ENCODE results near the gene WDR11. TPM values are rescaled to one million over a fixed set of nuclear protein-coding genes. Genes with fewer than 3 reads are reported as not detected.

WDR11 gene
- total and polyA plus RNA-seq, 7 donors, result 4.0 to 10.3 (median 7.5) TPM

DNA sequence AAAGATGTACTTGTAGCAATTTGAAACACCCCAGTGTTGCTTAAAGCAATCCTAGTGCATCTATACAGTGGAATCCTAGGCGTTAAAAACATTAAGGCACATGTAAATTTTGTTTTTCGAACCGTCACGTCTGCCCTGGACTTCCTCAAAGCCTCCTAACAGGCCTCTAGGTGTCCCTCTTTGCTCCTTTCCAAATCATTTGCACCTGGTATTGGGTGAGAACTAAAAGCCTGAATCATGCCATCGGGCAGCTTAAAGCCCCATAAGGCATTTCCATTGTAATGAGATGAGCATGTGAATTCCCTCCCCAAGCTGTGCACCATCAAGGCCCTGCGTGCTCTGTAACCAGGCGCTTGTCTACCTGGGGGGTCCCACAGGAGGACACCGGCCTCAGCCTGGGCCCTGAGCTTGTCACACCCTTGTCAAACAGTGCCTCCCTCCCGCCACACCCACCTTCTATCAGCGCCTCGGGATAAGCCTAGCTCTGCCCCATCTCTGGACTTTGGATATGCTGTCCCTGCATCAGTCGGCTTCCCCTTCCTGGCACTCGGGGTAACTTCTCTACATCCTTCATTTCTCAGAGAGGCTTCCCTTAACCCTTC lies 89.2 kb downstream of the WDR11 start:
- no peak for DNase-seq
- Histone ChIP-seq H3K4me3 (no peak overlapping the region), H3K27ac (no peak overlapping the region), H3K27me3 (ENCODE audit: insufficient read depth in 3 of 3, low read length in 2 of 3) (peaks cover 0 to 5% (median 0%) of the 10 kb centered on the region in 3 donors), H3K36me3 (ENCODE audit: insufficient read depth in 1 of 2, low read depth in 1 of 2) (no peaks in the 10 kb centered on the region), H3K4me1 (no peaks in the 10 kb centered on the region), H3K9me3 (no peaks in the 10 kb centered on the region)
- TF ChIP-seq, protein P1, sequence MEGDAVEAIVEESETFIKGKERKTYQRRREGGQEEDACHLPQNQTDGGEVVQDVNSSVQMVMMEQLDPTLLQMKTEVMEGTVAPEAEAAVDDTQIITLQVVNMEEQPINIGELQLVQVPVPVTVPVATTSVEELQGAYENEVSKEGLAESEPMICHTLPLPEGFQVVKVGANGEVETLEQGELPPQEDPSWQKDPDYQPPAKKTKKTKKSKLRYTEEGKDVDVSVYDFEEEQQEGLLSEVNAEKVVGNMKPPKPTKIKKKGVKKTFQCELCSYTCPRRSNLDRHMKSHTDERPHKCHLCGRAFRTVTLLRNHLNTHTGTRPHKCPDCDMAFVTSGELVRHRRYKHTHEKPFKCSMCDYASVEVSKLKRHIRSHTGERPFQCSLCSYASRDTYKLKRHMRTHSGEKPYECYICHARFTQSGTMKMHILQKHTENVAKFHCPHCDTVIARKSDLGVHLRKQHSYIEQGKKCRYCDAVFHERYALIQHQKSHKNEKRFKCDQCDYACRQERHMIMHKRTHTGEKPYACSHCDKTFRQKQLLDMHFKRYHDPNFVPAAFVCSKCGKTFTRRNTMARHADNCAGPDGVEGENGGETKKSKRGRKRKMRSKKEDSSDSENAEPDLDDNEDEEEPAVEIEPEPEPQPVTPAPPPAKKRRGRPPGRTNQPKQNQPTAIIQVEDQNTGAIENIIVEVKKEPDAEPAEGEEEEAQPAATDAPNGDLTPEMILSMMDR (IDR thresholded peaks at IDR 0.05), result no peak
- intact Hi-C loops (cut with DNase I), result loop anchor here in 1 of 2 donors (5.0 to 10.0 kb wide), 3 partner anchors 667 to 964 kb away; no protein-coding TSS in a partner anchor
- no peak for ATAC-seq
- WGBS, 3 donors, result 45 to 52% (median 51%) methylated on average over 13 of the region's 13 CpGs

DNA sequence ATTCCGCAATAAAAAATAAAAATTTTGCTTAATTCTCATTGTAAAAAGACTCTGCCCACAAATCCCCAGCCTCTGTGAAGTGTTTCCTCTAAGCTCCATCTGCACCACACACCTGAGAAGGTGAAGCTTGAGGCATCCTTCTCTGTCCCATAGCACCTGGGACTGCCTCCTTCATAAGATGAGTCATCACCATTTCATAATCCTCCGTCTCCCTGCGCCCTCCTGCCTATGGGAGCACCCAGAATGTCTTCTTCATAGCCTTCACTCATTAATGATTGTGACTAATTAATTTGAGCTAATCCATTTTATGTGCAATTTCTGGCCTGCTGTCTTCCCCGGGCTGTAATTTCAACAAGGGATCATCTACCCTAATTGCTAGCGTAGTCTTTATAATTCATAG lies 90.3 kb downstream of the WDR11 start:
- 79 to 87% (median 82%) methylated on average over 5 of the region's 5 CpGs for WGBS, 3 donors
- Histone ChIP-seq H3K27me3 (ENCODE audit: insufficient read depth in 3 of 3, low read length in 2 of 3) (peaks cover 0 to 5% (median 0%) of the 10 kb centered on the region in 3 donors), H3K4me1 (no peaks in the 10 kb centered on the region), H3K9me3 (no peaks in the 10 kb centered on the region), H3K36me3 (ENCODE audit: insufficient read depth in 1 of 2, low read depth in 1 of 2) (no peaks in the 10 kb centered on the region), H3K27ac (no peak overlapping the region), H3K4me3 (no peak overlapping the region)
- intact Hi-C loops (cut with DNase I), result loop anchor here in 1 of 2 donors (5.0 to 10.0 kb wide), 3 partner anchors 666 to 963 kb away; no protein-coding TSS in a partner anchor
- ATAC-seq (no peak), DNase-seq (no peak)
- TF ChIP-seq, protein P1 (IDR thresholded peaks at IDR 0.05), result no peak

DNA sequence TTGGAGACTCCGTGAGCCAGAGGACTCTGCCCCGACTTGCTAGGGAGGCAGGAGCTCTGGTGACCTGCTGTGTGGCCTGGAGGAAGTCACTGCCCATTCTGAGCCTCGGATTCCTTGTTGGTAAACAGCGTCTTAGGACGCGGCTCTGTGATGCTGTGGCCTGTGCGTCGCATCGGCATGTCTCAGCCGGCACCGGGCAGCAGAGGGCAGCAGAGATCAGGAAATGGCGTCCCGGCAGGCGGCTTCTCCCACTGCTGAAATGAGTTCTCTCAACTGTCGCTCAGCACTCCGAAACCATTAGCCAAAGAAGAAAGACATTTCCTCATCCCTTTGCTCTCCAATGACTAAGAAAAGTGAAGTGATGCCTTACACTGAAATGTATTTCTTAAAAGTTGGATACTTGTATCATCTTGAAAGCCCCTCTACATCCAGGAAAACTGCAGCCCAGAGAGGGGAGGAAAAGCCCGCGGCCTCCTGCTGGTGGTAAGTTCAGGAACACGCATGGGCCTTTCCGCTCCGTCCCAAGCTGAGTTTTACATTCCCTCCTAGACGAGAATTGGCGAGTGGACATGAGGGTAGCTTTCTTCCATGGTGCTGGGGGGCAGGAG lies 91.7 kb downstream of the WDR11 start:
- Histone ChIP-seq H3K36me3 (ENCODE audit: insufficient read depth in 1 of 2, low read depth in 1 of 2) (no peaks in the 10 kb centered on the region), H3K27me3 (ENCODE audit: insufficient read depth in 3 of 3, low read length in 2 of 3) (peaks cover 0 to 5% (median 0%) of the 10 kb centered on the region in 3 donors), H3K4me1 (no peaks in the 10 kb centered on the region), H3K4me3 (no peak overlapping the region), H3K9me3 (no peaks in the 10 kb centered on the region), H3K27ac (no peak overlapping the region)
- WGBS, 3 donors, result 13 to 15% (median 14%) methylated on average over 23 of the region's 23 CpGs
- peak; percentile 83 to 97 (median 88) for ATAC-seq
- TF ChIP-seq, protein P1 (IDR thresholded peaks at IDR 0.05), result peak; percentile 88
- DNase-seq, result peak; percentile 74 to 89
- intact Hi-C loops (cut with DNase I), result loop anchor here (2.0 to 10.0 kb wide), 4 partner anchors 664 to 962 kb away; no protein-coding TSS in a partner anchor

DNA sequence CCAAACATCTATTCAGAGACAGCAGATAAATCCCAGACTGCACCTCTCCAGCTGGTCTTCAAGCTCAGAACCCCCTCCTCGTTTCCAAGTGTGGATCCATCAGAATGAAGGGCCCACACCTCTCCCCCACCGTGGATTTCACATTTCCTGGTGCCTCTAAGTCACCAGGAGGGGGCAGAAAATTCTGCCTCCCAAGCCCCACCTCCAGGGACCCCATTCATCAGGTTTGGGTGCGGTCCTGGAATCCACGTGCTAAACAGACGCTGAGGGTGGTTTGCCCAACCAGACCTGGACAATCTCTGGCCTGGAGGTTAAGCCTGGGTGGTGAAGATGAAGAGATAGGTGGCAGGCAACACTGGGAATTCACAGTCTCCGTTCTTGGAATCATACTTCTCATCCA lies 92.4 kb downstream of the WDR11 start:
- 89 to 92% (median 92%) methylated on average over 6 of the region's 6 CpGs for WGBS, 3 donors
- TF ChIP-seq, protein P1 (IDR thresholded peaks at IDR 0.05), result no peak
- Histone ChIP-seq H3K4me3 (no peak overlapping the region), H3K36me3 (ENCODE audit: insufficient read depth in 1 of 2, low read depth in 1 of 2) (no peaks in the 10 kb centered on the region), H3K4me1 (no peaks in the 10 kb centered on the region), H3K27me3 (ENCODE audit: insufficient read depth in 3 of 3, low read length in 2 of 3) (peaks cover 0 to 5% (median 0%) of the 10 kb centered on the region in 3 donors), H3K27ac (no peak overlapping the region), H3K9me3 (no peaks in the 10 kb centered on the region)
- intact Hi-C loops (cut with DNase I), result loop anchor here (2.0 to 10.0 kb wide), 4 partner anchors 664 to 961 kb away; no protein-coding TSS in a partner anchor
- DNase-seq (no peak), ATAC-seq (no peak)

Measured in psoas muscle (tissue), 8 donors.